IPS DF 6.9 (cell line): Measurements from ENCODE around the gene EEF1AKMT4.
A peak's percentile ranks its signal among the peaks of the same experiment; 100 is the strongest.

Source experiments
- DNase-seq: peaks from one replicate; pipeline ENCODE4 v3.0.0-alpha.2; 2013; ENCODE audit warnings: low read depth, low spot score
- H3K27ac ChIP-seq: one replicate; pipeline ENCODE4 v1.5.1; 2013; ENCODE audit warnings: low read length, control low read depth
- H3K27me3 ChIP-seq: 2 replicates; pipeline ENCODE4 v1.6.1; 2013; ENCODE audit warnings: mild to moderate bottlenecking, low read length; ENCODE audit not compliant: control insufficient read depth, insufficient read depth
- H3K36me3 ChIP-seq: 2 replicates; pipeline ENCODE4 v1.6.1; 2013; ENCODE audit warnings: low read length; ENCODE audit not compliant: control insufficient read depth, insufficient read depth
- H3K4me1 ChIP-seq: 2 replicates; pipeline ENCODE4 v1.6.1; 2013; ENCODE audit warnings: low read length; ENCODE audit not compliant: control insufficient read depth, insufficient read depth
- H3K4me3 ChIP-seq: 2 replicates; pipeline ENCODE4 v1.5.1; 2013; ENCODE audit warnings: mild to moderate bottlenecking, low read length
- H3K9me3 ChIP-seq: 2 replicates; pipeline ENCODE4 v1.6.1; 2013; ENCODE audit warnings: low read length, inconsistent platforms; ENCODE audit not compliant: control insufficient read depth, insufficient read depth
- WGBS: extraction: QIAGEN DNeasy Blood & Tissue Kit; methylation state at CpG from one replicate; pipeline ENCODE4 v1.1.7; 2013; ENCODE audit warnings: mixed read lengths, missing lambda C conversion rate; ENCODE audit not compliant: insufficient read length, insufficient coverage; 5-methylcytosine and 5-hydroxymethylcytosine counted together

The EEF1AKMT4 gene

GRCh38 chr3:184242297-184242685 is 7.2 kb upstream of the EEF1AKMT4 start:
- Histone ChIP-seq H3K27ac (no peak overlapping the region), H3K4me3 (no peak overlapping the region), H3K9me3 (no peaks in the 10 kb centered on the region), H3K4me1 (0 out of 2 replicates have a peak, but pooled peaks cover 4% of the 10 kb centered on the region), H3K27me3 (no peaks in the 10 kb centered on the region), H3K36me3 (peaks cover 21% of the 10 kb centered on the region; the same call in 1 of the 2 replicates)
- no peak for DNase-seq
- WGBS, result no CpG with 5 or more reads among the region's 5 CpGs

GRCh38 chr3:184248454-184249411 is 739 bp upstream of the EEF1AKMT4 start, which contains the start of gene ALG3:
Gene ALG3, minus strand, starts transcription at chr3:184248962. Its CDS starts 22 bp downstream, at chr3:184248940.
- H3K4me3 ChIP-seq, result peak within 1 kb of the TSS; percentile 84
- H3K27me3 ChIP-seq, result no peaks in the 10 kb centered on the region
- no peaks in the 10 kb centered on the region for H3K9me3 ChIP-seq
- H3K27ac ChIP-seq, result no peak within 1 kb of the TSS
- WGBS, result no CpG with 5 or more reads among the region's 49 CpGs
- H3K36me3 ChIP-seq, result peaks cover 12% of the 10 kb centered on the region; the same call in 1 of the 2 replicates
- no peak for DNase-seq
- no peaks in the 10 kb centered on the region for H3K4me1 ChIP-seq

GRCh38 chr3:184250167-184250828 is 826 bp downstream of the EEF1AKMT4 start:
- Histone ChIP-seq H3K4me3 (peak overlapping the region; percentile 39; the same call in 1 of the 2 replicates), H3K9me3 (no peaks in the 10 kb centered on the region), H3K36me3 (peaks cover 2% of the 10 kb centered on the region; the same call in 1 of the 2 replicates), H3K4me1 (no peaks in the 10 kb centered on the region), H3K27me3 (no peaks in the 10 kb centered on the region), H3K27ac (no peak overlapping the region)
- WGBS, result no CpG with 5 or more reads among the region's 20 CpGs
- peak; percentile 97 for DNase-seq

GRCh38 chr3:184255291-184256039 is 6.0 kb downstream of the EEF1AKMT4 start:
- Histone ChIP-seq H3K4me1 (no peaks in the 10 kb centered on the region), H3K27ac (no peak overlapping the region), H3K9me3 (no peaks in the 10 kb centered on the region), H3K4me3 (no peak overlapping the region), H3K36me3 (no peaks in the 10 kb centered on the region), H3K27me3 (peaks cover 8% of the 10 kb centered on the region; the same call in 1 of the 2 replicates)
- no peak for DNase-seq
- no CpG with 5 or more reads among the region's 3 CpGs for WGBS

- H3K36me3 ChIP-seq, result no peaks in the 10 kb centered on the region
- H3K27ac ChIP-seq, result no peak overlapping the region
- no peaks in the 10 kb centered on the region for H3K4me1 ChIP-seq
- H3K9me3 ChIP-seq, result no peaks in the 10 kb centered on the region
- no CpG with 5 or more reads among the region's 23 CpGs for WGBS
- H3K27me3 ChIP-seq, result peaks cover 8% of the 10 kb centered on the region; the same call in 1 of the 2 replicates
- no peak for DNase-seq
- H3K4me3 ChIP-seq, result no peak overlapping the region
These were observed 7.8 kb downstream of the EEF1AKMT4 start for GRCh38 chr3:184257083-184257915.

GRCh38 chr3:184258926-184259325 is 9.5 kb downstream of the EEF1AKMT4 start:
- Histone ChIP-seq H3K27me3 (peaks cover 14% of the 10 kb centered on the region; the same call in 1 of the 2 replicates), H3K9me3 (no peaks in the 10 kb centered on the region), H3K4me3 (no peak overlapping the region), H3K36me3 (no peaks in the 10 kb centered on the region), H3K4me1 (0 out of 2 replicates have a peak, but pooled peaks cover 3% of the 10 kb centered on the region), H3K27ac (no peak overlapping the region)
- no peak for DNase-seq
- no CpG with 5 or more reads among the region's 5 CpGs for WGBS

- Histone ChIP-seq H3K4me3 (no peak overlapping the region), H3K36me3 (no peaks in the 10 kb centered on the region), H3K27me3 (peaks cover 14% of the 10 kb centered on the region; the same call in 1 of the 2 replicates), H3K4me1 (0 out of 2 replicates have a peak, but pooled peaks cover 3% of the 10 kb centered on the region), H3K27ac (no peak overlapping the region), H3K9me3 (no peaks in the 10 kb centered on the region)
- whole genome bisulfite sequencing, result no CpG with 5 or more reads among the region's 28 CpGs
- DNase-seq, result no peak
These were observed 10.0 kb downstream of the EEF1AKMT4 start for GRCh38 chr3:184259396-184259877.

- no peak for DNase-seq
These were observed 10.6 kb downstream of the EEF1AKMT4 start for GRCh38 chr3:184259878-184260723.

More at GRCh38 chr3:184259878-184260723, 10.6 kb downstream of the EEF1AKMT4 start:
- Histone ChIP-seq H3K27me3 (peaks cover 14% of the 10 kb centered on the region; the same call in 1 of the 2 replicates), H3K9me3 (no peaks in the 10 kb centered on the region), H3K36me3 (no peaks in the 10 kb centered on the region), H3K4me1 (0 out of 2 replicates have a peak, but pooled peaks cover 3% of the 10 kb centered on the region), H3K27ac (no peak overlapping the region), H3K4me3 (peak overlapping the region; percentile 88; the same call in 1 of the 2 replicates)
- no CpG with 5 or more reads among the region's 91 CpGs for WGBS
